Cardiac muscle cell (in vitro differentiated cells and primary cell): ENCODE measurements around the gene SHROOM3. TPM values are rescaled to one million over a fixed set of nuclear protein-coding genes. Genes with fewer than 3 reads are reported as not detected.

Experiments
- DNase-seq, 2 donors: peaks; one replicate each; pipeline versions ENCODE4 v3.0.0 to v3.0.0-alpha.2; 2010 to 2017; ENCODE audit warnings: low read depth in 1 of 2, low spot score in 1 of 2
- H3K27ac ChIP-seq: fragments of 200-600 bp; sonication (generic); 2 replicates; pipeline ENCODE4 v1.5.1; 2016
- H3K27me3 ChIP-seq: fragments of 200-600 bp; sonication (generic); 2 replicates; pipeline ENCODE4 v1.6.0; 2016; ENCODE audit warnings: control low read depth
- H3K36me3 ChIP-seq: fragments of 200-600 bp; sonication (generic); 2 replicates; pipeline ENCODE4 v1.5.1; 2016; ENCODE audit warnings: control low read depth
- H3K4me1 ChIP-seq: fragments of 200-600 bp; sonication (generic); 2 replicates; pipeline ENCODE4 v1.8.1; 2017; ENCODE audit warnings: low read depth, mild to moderate bottlenecking, mixed run types
- H3K4me3 ChIP-seq: fragments of 200-600 bp; sonication (generic); 2 replicates; pipeline ENCODE4 v1.5.1; 2016; ENCODE audit warnings: mild to moderate bottlenecking
- H3K9me3 ChIP-seq: fragments of 200-600 bp; sonication (generic); 2 replicates; pipeline ENCODE4 v1.5.1; 2017; ENCODE audit warnings: low read depth, mild to moderate bottlenecking, control low read depth
- polyA plus RNA-seq: library from polyadenylated mRNA; unstranded; fragments of >200 nt; fragmentation: Nextera tagmentation; extraction: Ambion mirVana; gene quantifications from 2 replicates; pipeline ENCODE4 v1.2.1, GENCODE V29; 2016
- total RNA-seq: library from RNA; depleted of rRNA; stranded (reverse); fragments of >200 nt; gene quantifications from 2 replicates; pipeline ENCODE4 v1.2.3, GENCODE V29; 2016
- TF ChIP-seq, protein P1 (sequence below): IDR thresholded peaks from 2 replicates; pipeline ENCODE4 v1.5.1; 2012; ENCODE audit warnings: low read depth, mild to moderate bottlenecking, low read length

SHROOM3 gene
- total and polyA plus RNA-seq, 2 experiments from 2014 or later, result 13.7 to 47.7 TPM

GRCh38 chr4:76548704-76549103 is 113.7 kb downstream of the SHROOM3 start:
- Histone ChIP-seq H3K9me3 (no peaks in the 10 kb centered on the region), H3K27ac (no peak overlapping the region), H3K36me3 (no peaks in the 10 kb centered on the region), H3K4me1 (peaks cover 9% of the 10 kb centered on the region), H3K4me3 (no peak overlapping the region), H3K27me3 (no peaks in the 10 kb centered on the region)
- TF ChIP-seq, protein P1, sequence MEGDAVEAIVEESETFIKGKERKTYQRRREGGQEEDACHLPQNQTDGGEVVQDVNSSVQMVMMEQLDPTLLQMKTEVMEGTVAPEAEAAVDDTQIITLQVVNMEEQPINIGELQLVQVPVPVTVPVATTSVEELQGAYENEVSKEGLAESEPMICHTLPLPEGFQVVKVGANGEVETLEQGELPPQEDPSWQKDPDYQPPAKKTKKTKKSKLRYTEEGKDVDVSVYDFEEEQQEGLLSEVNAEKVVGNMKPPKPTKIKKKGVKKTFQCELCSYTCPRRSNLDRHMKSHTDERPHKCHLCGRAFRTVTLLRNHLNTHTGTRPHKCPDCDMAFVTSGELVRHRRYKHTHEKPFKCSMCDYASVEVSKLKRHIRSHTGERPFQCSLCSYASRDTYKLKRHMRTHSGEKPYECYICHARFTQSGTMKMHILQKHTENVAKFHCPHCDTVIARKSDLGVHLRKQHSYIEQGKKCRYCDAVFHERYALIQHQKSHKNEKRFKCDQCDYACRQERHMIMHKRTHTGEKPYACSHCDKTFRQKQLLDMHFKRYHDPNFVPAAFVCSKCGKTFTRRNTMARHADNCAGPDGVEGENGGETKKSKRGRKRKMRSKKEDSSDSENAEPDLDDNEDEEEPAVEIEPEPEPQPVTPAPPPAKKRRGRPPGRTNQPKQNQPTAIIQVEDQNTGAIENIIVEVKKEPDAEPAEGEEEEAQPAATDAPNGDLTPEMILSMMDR, result no peak
- DNase-seq, result no peak

DNA sequence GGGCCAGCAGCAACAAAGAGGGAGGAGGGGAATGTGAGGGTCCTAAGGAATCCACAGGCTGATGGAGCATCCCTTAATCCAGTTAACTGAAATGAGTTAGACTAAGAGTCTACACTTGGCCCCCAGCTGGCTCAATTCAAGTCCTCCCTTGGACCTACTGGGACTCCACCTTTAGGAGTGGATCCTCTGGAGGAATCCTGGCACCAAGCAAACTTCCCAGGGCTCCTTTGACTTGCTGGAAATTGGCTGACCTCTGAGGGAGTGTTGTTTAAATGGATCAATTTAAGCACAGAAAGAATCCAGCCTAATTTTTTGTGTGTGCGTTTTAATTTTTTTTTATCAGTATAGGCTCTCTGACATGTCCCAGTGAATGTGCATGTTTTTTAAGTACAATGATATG is 114.7 kb downstream of the SHROOM3 start:
- TF ChIP-seq, protein P1, result no peak
- H3K4me1 ChIP-seq, result peaks cover 9% of the 10 kb centered on the region
- no peaks in the 10 kb centered on the region for H3K36me3 ChIP-seq
- H3K9me3 ChIP-seq, result no peaks in the 10 kb centered on the region
- H3K4me3 ChIP-seq, result no peak overlapping the region
- no peak overlapping the region for H3K27ac ChIP-seq
- H3K27me3 ChIP-seq, result no peaks in the 10 kb centered on the region
- no peak for DNase-seq

DNA sequence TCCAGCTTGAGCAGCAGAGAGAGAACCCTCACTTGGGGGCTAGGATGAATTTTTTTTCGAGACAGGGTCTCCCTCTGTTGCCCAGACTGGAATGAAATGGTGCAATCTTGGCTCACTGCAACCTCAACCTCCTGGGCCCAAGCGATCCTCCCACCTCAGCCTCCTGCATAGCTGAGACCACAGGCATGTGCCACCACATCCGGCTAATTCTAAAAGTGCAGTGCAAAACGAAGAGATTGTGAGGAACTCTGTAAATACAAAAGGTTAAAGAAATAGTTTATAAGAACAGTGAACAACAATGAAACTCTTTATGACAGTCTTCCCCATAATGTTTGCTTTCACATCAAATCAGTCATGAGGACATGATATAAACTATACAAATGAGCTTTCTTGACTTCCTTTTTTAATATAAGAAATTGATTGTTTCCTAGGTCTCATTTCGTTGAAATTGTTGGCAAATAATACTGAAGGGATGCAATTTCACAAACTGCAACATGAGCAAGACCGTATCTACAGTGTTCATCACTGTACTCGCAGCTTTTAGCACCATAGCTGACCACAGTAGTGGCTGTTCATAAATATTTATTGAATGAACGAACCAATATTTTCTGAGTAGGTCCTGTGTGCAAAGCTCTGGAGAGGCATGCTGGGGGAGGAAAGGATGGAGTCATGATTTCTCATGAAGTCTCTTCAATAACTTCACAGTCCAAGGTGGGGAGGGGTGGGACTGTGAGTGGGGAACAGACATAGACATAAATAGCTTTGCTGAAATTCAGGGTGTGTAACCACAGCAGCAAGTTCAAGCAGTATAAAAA is 116.1 kb downstream of the SHROOM3 start:
- Histone ChIP-seq H3K36me3 (no peaks in the 10 kb centered on the region), H3K9me3 (no peaks in the 10 kb centered on the region), H3K27me3 (no peaks in the 10 kb centered on the region), H3K27ac (no peak overlapping the region), H3K4me3 (no peak overlapping the region), H3K4me1 (peaks cover 8% of the 10 kb centered on the region)
- DNase-seq, result peak in 1 of 2 donors; percentile 57
- TF ChIP-seq, protein P1, result no peak

GRCh38 chr4:76554630-76555029 is 119.6 kb downstream of the SHROOM3 start:
- H3K27me3 ChIP-seq, result no peaks in the 10 kb centered on the region
- no peak for DNase-seq
- H3K36me3 ChIP-seq, result no peaks in the 10 kb centered on the region
- H3K4me3 ChIP-seq, result no peak overlapping the region
- no peaks in the 10 kb centered on the region for H3K9me3 ChIP-seq
- H3K4me1 ChIP-seq, result peaks cover 2% of the 10 kb centered on the region
- H3K27ac ChIP-seq, result no peak overlapping the region
- TF ChIP-seq, protein P1, result no peak

DNA sequence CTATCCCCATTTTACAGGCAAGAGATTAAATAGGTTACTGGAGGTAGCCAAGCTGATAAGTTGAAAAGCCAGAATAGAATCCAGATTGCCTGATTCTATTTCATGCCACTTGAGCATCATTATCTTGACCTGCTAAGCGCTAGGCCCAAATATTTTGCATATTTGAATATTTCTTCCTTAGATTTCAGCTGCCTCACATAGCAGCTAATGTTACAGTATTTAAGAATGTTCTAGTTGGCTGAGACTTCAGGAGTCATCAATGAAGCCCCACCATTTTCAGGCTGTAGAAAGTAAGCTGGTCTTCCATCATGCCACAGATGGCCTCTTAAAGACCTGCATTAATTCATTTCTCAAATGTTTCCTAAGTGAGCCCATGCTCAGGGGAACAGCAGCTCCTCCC is 121.4 kb downstream of the SHROOM3 start:
- Histone ChIP-seq H3K4me1 (peaks cover 2% of the 10 kb centered on the region), H3K36me3 (no peaks in the 10 kb centered on the region), H3K9me3 (no peaks in the 10 kb centered on the region), H3K27me3 (no peaks in the 10 kb centered on the region), H3K4me3 (no peak overlapping the region), H3K27ac (no peak overlapping the region)
- no peak for DNase-seq
- TF ChIP-seq, protein P1, result no peak
